K562 (cell line): ENCODE measurements around the gene APOB. TPM values are rescaled to one million over a fixed set of nuclear protein-coding genes. Genes with fewer than 3 reads are reported as not detected.

Experiments
- ARID2 ChIP-seq: fragments of 450-650 bp; IDR thresholded peaks from 2 replicates; pipeline ENCODE4 v1.6.1; 2017; ENCODE audit warnings: antibody characterized with exemption, mild to moderate bottlenecking
- ELF2 ChIP-seq: fragments of 250-450 bp; sonication (Bioruptor Pico); IDR thresholded peaks from 2 replicates; pipeline ENCODE4 v1.5.0; 2021; ENCODE audit warnings: mild to moderate bottlenecking
- HMGN3 ChIP-seq: IDR thresholded peaks from 2 replicates; pipeline ENCODE4 v1.6.1; 2011; ENCODE audit warnings: borderline replicate concordance, low read depth, mild to moderate bottlenecking, mixed read lengths, low read length; ENCODE audit not compliant: insufficient read length; ENCODE audit errors: extremely low read depth
- REST ChIP-seq, 2 experiments: fragments of 450-650 bp; formaldehyde crosslinking in 1 of 2; IDR thresholded peaks; 2 replicates each; pipeline versions ENCODE4 v1.4.0 to v1.6.1; 2014 to 2020; ENCODE audit warnings: mild to moderate bottlenecking in 2 of 2, borderline replicate concordance in 1 of 2, low read depth in 1 of 2
- SMC3 ChIP-seq: conservative IDR thresholded peaks from 2 replicates; pipeline ENCODE4 v1.6.1; 2011; ENCODE audit warnings: low read depth, low read length, improper control_type of control experiment; ENCODE audit not compliant: insufficient read depth
- ZNF583 ChIP-seq: fragments of 250-450 bp; sonication (Bioruptor Pico); IDR thresholded peaks from 2 replicates; pipeline ENCODE4 v1.4.0; 2020
- polyA plus RNA-seq, 8 experiments: library from polyadenylated mRNA; depleted of rRNA in 4 of 8; stranded (reverse) in 5 of 8; unstranded in 3 of 8; fragments of >200 nt; fragmentation: Nextera tagmentation in 2 of 8; fragmentation: Illumina TruSeq in 1 of 8; extraction: Ambion mirVana in 2 of 8; extraction: Trizol in 1 of 8; gene quantifications; 2 replicates each; pipeline versions ENCODE4 v1.2.1 to v1.2.3, GENCODE V29; 2011 to 2014; ENCODE audit warnings: inconsistent platforms in 1 of 8, missing spikeins in 1 of 8
- total RNA-seq, 7 experiments: library from RNA; depleted of rRNA in 6 of 7; stranded (reverse); fragments of >200 nt in 6 of 7; fragmentation: Illumina TruSeq in 2 of 7; extraction: Trizol in 2 of 7; gene quantifications; 2 replicates each; pipeline versions ENCODE4 v1.2.1 to v1.2.3, GENCODE V29; 2011 to 2021; ENCODE audit warnings: low replicate concordance in 1 of 7
- TF ChIP-seq, protein P1 (sequence below): sonication (generic); formaldehyde crosslinking; IDR thresholded peaks from 2 replicates; pipeline ENCODE4 v1.8.0; 2022; ENCODE audit warnings: mild to moderate bottlenecking, missing genetic modification reagents

APOB gene
- total and polyA plus RNA-seq, 9 of the 15 experiments (the other 6 are each of a cell fraction or from before 2014, with no cell fraction given): 0.73 TPM; not detected in 8

GRCh38 chr2:20962939-20963557 is 80.8 kb downstream of the APOB start (continued):
- TF ChIP-seq REST (IDR thresholded peaks at IDR 0.05; ENCODE audit: borderline replicate concordance): peak; percentile 77
- no peak for TF ChIP-seq REST (CRISPR knock-in tag; IDR thresholded peaks at IDR 0.05; ENCODE audit: low read depth)
- TF ChIP-seq HMGN3: no peak
- TF ChIP-seq, protein P1, sequence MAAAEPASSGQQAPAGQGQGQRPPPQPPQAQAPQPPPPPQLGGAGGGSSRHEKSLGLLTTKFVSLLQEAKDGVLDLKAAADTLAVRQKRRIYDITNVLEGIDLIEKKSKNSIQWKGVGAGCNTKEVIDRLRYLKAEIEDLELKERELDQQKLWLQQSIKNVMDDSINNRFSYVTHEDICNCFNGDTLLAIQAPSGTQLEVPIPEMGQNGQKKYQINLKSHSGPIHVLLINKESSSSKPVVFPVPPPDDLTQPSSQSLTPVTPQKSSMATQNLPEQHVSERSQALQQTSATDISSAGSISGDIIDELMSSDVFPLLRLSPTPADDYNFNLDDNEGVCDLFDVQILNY: no peak
- no peak for TF ChIP-seq ELF2 (CRISPR knock-in tag)
- peak; percentile 93 for TF ChIP-seq SMC3
- no peak for TF ChIP-seq ZNF583
- peak; percentile 60; the same call in 1 of the 2 replicates for TF ChIP-seq ARID2
